ENCODE data around the gene RGS7BP. TPM values are rescaled to one million over a fixed set of nuclear protein-coding genes. Genes with fewer than 3 reads are reported as not detected.

Gene RGS7BP
- total RNA-seq, 1 experiment from 2014 or later: 3.1 TPM

GRCh38 chr5:64576250-64576649 is 70.4 kb downstream of the RGS7BP start:
- POLR2A ChIA-PET (ENCODE audit: low non-redundant PET): no interaction called here

GRCh38 chr5:64585646-64586045 is 79.8 kb downstream of the RGS7BP start:
- no peak for TF ChIP-seq CTCF (conservative IDR thresholded peaks at IDR 0.05; ENCODE audit: low read depth, low read length)
- no peak for TF ChIP-seq EZH2 (IDR thresholded peaks at IDR 0.05; ENCODE audit: borderline replicate concordance, low read depth, low read length, poor library complexity, severe bottlenecking)

More at GRCh38 chr5:64576250-64576649, 70.4 kb downstream of the RGS7BP start:
- H3K4me3 ChIP-seq (ENCODE audit: low read depth, low read length, poor library complexity, severe bottlenecking): no peak overlapping the region
- no peak overlapping the region for H3K27ac ChIP-seq (ENCODE audit: low read depth, low read length, poor library complexity, severe bottlenecking)
- CTCF ChIA-PET: no interaction called here
- intact Hi-C loops (cut with micrococcal nuclease; ENCODE audit: unreplicated experiment): no loop called here
- no peak for DNase-seq (ENCODE audit: low spot score)
- no peaks in the 10 kb centered on the region for H3K36me3 ChIP-seq (ENCODE audit: insufficient read depth, low read length, poor library complexity, severe bottlenecking)
- BruUV-seq (replicated peaks): no TSS peak
- peaks cover 18% of the 10 kb centered on the region for H3K27me3 ChIP-seq (replicated peaks; ENCODE audit: insufficient read depth, low read depth, low read length, poor library complexity)
- no peaks in the 10 kb centered on the region for H3K9me3 ChIP-seq (ENCODE audit: low read depth, low read length, poor library complexity, severe bottlenecking)
- no peaks in the 10 kb centered on the region for H3K4me1 ChIP-seq (ENCODE audit: insufficient read depth, low read length, poor library complexity, severe bottlenecking)
- TF ChIP-seq EZH2 (IDR thresholded peaks at IDR 0.05; ENCODE audit: borderline replicate concordance, low read depth, low read length, poor library complexity, severe bottlenecking) (no peak), CTCF (conservative IDR thresholded peaks at IDR 0.05; ENCODE audit: low read depth, low read length) (no peak)

GRCh38 chr5:64587370-64587769 is 81.6 kb downstream of the RGS7BP start:
- Histone ChIP-seq H3K36me3 (ENCODE audit: insufficient read depth, low read length, poor library complexity, severe bottlenecking) (no peaks in the 10 kb centered on the region), H3K27me3 (replicated peaks; ENCODE audit: insufficient read depth, low read depth, low read length, poor library complexity) (peaks cover 9% of the 10 kb centered on the region), H3K4me1 (ENCODE audit: insufficient read depth, low read length, poor library complexity, severe bottlenecking) (no peaks in the 10 kb centered on the region), H3K9me3 (ENCODE audit: low read depth, low read length, poor library complexity, severe bottlenecking) (no peaks in the 10 kb centered on the region), H3K4me3 (ENCODE audit: low read depth, low read length, poor library complexity, severe bottlenecking) (no peak overlapping the region), H3K27ac (ENCODE audit: low read depth, low read length, poor library complexity, severe bottlenecking) (no peak overlapping the region)
- no peak for DNase-seq (ENCODE audit: low spot score)
- no TSS peak for BruUV-seq (replicated peaks)
- intact Hi-C loops (cut with micrococcal nuclease; ENCODE audit: unreplicated experiment): no loop called here
- ChIA-PET POLR2A (ENCODE audit: low non-redundant PET) (no interaction called here), CTCF (no interaction called here)
- TF ChIP-seq CTCF (conservative IDR thresholded peaks at IDR 0.05; ENCODE audit: low read depth, low read length): no peak
- no peak for TF ChIP-seq EZH2 (IDR thresholded peaks at IDR 0.05; ENCODE audit: borderline replicate concordance, low read depth, low read length, poor library complexity, severe bottlenecking)

More at GRCh38 chr5:64585646-64586045, 79.8 kb downstream of the RGS7BP start:
- no TSS peak for BruUV-seq (replicated peaks)
- H3K36me3 ChIP-seq (ENCODE audit: insufficient read depth, low read length, poor library complexity, severe bottlenecking): no peaks in the 10 kb centered on the region
- POLR2A ChIA-PET (ENCODE audit: low non-redundant PET): no interaction called here
- no peaks in the 10 kb centered on the region for H3K4me1 ChIP-seq (ENCODE audit: insufficient read depth, low read length, poor library complexity, severe bottlenecking)
- DNase-seq (ENCODE audit: low spot score): no peak
- H3K27me3 ChIP-seq (replicated peaks; ENCODE audit: insufficient read depth, low read depth, low read length, poor library complexity): peaks cover 9% of the 10 kb centered on the region
- no peak overlapping the region for H3K4me3 ChIP-seq (ENCODE audit: low read depth, low read length, poor library complexity, severe bottlenecking)
- intact Hi-C loops (cut with micrococcal nuclease; ENCODE audit: unreplicated experiment): no loop called here
- no peak overlapping the region for H3K27ac ChIP-seq (ENCODE audit: low read depth, low read length, poor library complexity, severe bottlenecking)
- CTCF ChIA-PET: no interaction called here
- no peaks in the 10 kb centered on the region for H3K9me3 ChIP-seq (ENCODE audit: low read depth, low read length, poor library complexity, severe bottlenecking)

Measured in A673 (cell line).